ENCODE results near the gene ERICH2.

The ERICH2 gene

GRCh38 chr2:170818036-170818751 is 48.0 kb downstream of the ERICH2 start:
- peak overlapping the region; percentile 88 for H3K27ac ChIP-seq
- CTCF ChIA-PET, result interaction anchor here (0.5 to 1.1 kb wide), 4 partner anchors 27 to 1960 kb away, joined by 3 read pairs; no protein-coding TSS in a partner anchor
- no peak for TF ChIP-seq CTCF (conservative IDR thresholded peaks at IDR 0.05; ENCODE audit: low read depth)
- peak; percentile 42 for DNase-seq (ENCODE audit: low spot score)
- POLR2A ChIA-PET (ENCODE audit: low non-redundant PET), result no interaction called here

GRCh38 chr2:170818752-170819470 is 48.7 kb downstream of the ERICH2 start:
- ChIA-PET CTCF (interaction anchor here (0.5 to 1.1 kb wide), 4 partner anchors 26 to 1960 kb away, joined by 3 to 4 read pairs (median 3); no protein-coding TSS in a partner anchor), POLR2A (ENCODE audit: low non-redundant PET) (no interaction called here)
- no peak for TF ChIP-seq CTCF (conservative IDR thresholded peaks at IDR 0.05; ENCODE audit: low read depth)
- no peak for DNase-seq (ENCODE audit: low spot score)
- H3K27ac ChIP-seq, result no peak overlapping the region

GRCh38 chr2:170819680-170820664 is 49.8 kb downstream of the ERICH2 start:
- no peak for DNase-seq (ENCODE audit: low spot score)
- POLR2A ChIA-PET (ENCODE audit: low non-redundant PET), result no interaction called here
- CTCF ChIA-PET, result no interaction called here
- H3K27ac ChIP-seq, result no peak overlapping the region
- TF ChIP-seq CTCF (conservative IDR thresholded peaks at IDR 0.05; ENCODE audit: low read depth), result no peak

DNA sequence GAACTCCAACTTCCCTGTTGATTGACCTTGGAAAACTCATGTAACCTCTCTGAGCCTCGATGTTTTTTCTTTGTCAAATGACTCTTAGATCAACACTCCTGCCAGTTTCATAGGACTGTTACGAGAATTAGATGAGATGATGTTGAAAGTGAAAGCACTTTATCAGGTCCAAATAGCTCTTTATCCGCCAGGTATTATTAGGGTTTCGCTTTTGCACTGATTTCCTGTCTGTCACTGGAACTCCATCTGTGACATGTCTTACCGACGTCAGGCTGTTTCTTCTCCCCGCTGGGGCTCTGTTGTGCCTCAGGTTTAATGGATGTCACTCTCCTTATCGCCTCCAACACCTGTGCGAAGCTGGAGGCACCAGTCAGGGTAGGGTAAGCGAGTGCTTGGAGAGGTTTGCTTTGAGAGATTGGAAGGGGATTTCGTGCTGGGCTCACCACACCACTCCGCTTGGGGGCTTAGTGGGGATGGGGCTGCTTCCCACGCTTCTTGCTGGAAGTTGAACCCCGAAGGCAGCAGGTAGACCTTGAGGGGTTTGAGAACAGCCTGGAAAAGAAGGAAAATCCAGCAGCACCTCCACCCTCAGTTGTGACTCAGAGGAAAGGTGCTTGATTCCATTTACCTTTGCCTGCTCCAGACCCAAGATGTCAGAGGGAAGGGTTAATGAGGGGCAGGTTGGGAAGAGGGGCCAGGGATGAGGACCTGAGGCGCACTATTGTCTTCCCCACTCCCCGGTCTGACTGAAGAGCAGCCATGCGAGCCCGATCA is 50.8 kb downstream of the ERICH2 start:
- no peak for TF ChIP-seq CTCF (conservative IDR thresholded peaks at IDR 0.05; ENCODE audit: low read depth)
- ChIA-PET POLR2A (ENCODE audit: low non-redundant PET) (no interaction called here), CTCF (no interaction called here)
- H3K27ac ChIP-seq, result no peak overlapping the region
- DNase-seq (ENCODE audit: low spot score), result no peak

- no peak for DNase-seq (ENCODE audit: low spot score)
- ChIA-PET POLR2A (ENCODE audit: low non-redundant PET) (no interaction called here), CTCF (interaction anchor here (0.5 kb wide), 1 partner anchor 586 kb away, joined by 5 read pairs; no protein-coding TSS in a partner anchor)
- TF ChIP-seq CTCF (conservative IDR thresholded peaks at IDR 0.05; ENCODE audit: low read depth), result no peak
- H3K27ac ChIP-seq, result no peak overlapping the region
Measured at GRCh38 chr2:170821531-170822289, 51.5 kb downstream of the ERICH2 start.
